ENCODE data around the gene ZP1. TPM values are rescaled to one million over a fixed set of nuclear protein-coding genes. Genes with fewer than 3 reads are reported as not detected.

ZP1 gene
- total and polyA plus RNA-seq, 2 of the 13 experiments (the other 11 are each of a cell fraction or from before 2014, with no cell fraction given) = 0.16 TPM; not detected in 1

- no peaks in the 10 kb centered on the region for H3K9me3 ChIP-seq (ENCODE audit: low read length)
- intact Hi-C loops (cut with micrococcal nuclease; ENCODE audit: unreplicated experiment) (no loop called here), in situ Hi-C loops (cut with HindIII; ENCODE audit: extremely low pct_ligation_motif_present, low pct_unique_long_range_greater_than_20kb) (no loop called here)
- BruUV-seq (replicated peaks) = no TSS peak
- WGBS (ENCODE audit: low lambda C conversion rate) = 37% methylated on average over 5 of the region's 10 CpGs
- ChIA-PET CTCF (ENCODE audit: low intra/inter-chr PET ratio, low total read pairs) (no interaction called here), POLR2A (no interaction called here)
- no peak overlapping the region for H3K27ac ChIP-seq (ENCODE audit: extremely low read length, insufficient read depth, low read length)
- H3K27me3 ChIP-seq (ENCODE audit: control insufficient read depth in 1 of 2, insufficient read depth in 2 of 2, low read length in 2 of 2) = peaks cover 0 to 14% of the 10 kb centered on the region in 2 experiments; a peak in 2 of 5 replicates
- H3K4me3 ChIP-seq (replicated peaks in 1 of 3; ENCODE audit: insufficient read depth in 1 of 3, low read depth in 2 of 3, low read length in 3 of 3) = no peak overlapping the region
- H3K79me2 ChIP-seq (ENCODE audit: insufficient read depth, low read length) = no peaks in the 10 kb centered on the region
- ATAC-seq (no peak), FAIRE-seq (no peak), DNase-seq (ENCODE audit: low spot score) (no peak)
- H2AFZ ChIP-seq (ENCODE audit: low read length) = no peak overlapping the region
- no peak for TF ChIP-seq ZNF383 (CRISPR knock-in tag; IDR thresholded peaks at IDR 0.05; ENCODE audit: borderline replicate concordance)
- no peak overlapping the region for H3K4me2 ChIP-seq (ENCODE audit: low read depth, low read length)
- H3K4me1 ChIP-seq (ENCODE audit: insufficient read depth, low read length) = peaks cover 37% of the 10 kb centered on the region
- H4K20me1 ChIP-seq (ENCODE audit: insufficient read depth, low read length) = no peaks in the 10 kb centered on the region
- H3K9ac ChIP-seq (ENCODE audit: insufficient read depth, low read depth, low read length) = no peak overlapping the region
- H3K36me3 ChIP-seq (replicated peaks in 1 of 2; ENCODE audit: control insufficient read depth in 1 of 2, insufficient read depth in 2 of 2, low read length in 2 of 2) = no peaks in the 10 kb centered on the region
These were observed 734 bp downstream of the ZP1 start for GRCh38 chr11:60867871-60868681.

GRCh38 chr11:60868682-60869450, 1.5 kb downstream of the ZP1 start:
- intact Hi-C loops (cut with micrococcal nuclease; ENCODE audit: unreplicated experiment) = no loop called here
- no peak for DNase-seq (ENCODE audit: low spot score)
- ChIA-PET CTCF (ENCODE audit: low intra/inter-chr PET ratio, low total read pairs) (no interaction called here), POLR2A (no interaction called here)
- ATAC-seq = no peak
- H4K20me1 ChIP-seq (ENCODE audit: insufficient read depth, low read length) = no peaks in the 10 kb centered on the region
- H3K36me3 ChIP-seq (replicated peaks in 1 of 2; ENCODE audit: control insufficient read depth in 1 of 2, insufficient read depth in 2 of 2, low read length in 2 of 2) = no peaks in the 10 kb centered on the region
- H3K4me3 ChIP-seq (replicated peaks in 1 of 3; ENCODE audit: insufficient read depth in 1 of 3, low read depth in 2 of 3, low read length in 3 of 3) = no peak overlapping the region
- no peak overlapping the region for H3K9ac ChIP-seq (ENCODE audit: insufficient read depth, low read depth, low read length)
- no peak overlapping the region for H3K4me2 ChIP-seq (ENCODE audit: low read depth, low read length)
- H3K9me3 ChIP-seq (ENCODE audit: low read length) = no peaks in the 10 kb centered on the region
- H3K27me3 ChIP-seq (ENCODE audit: control insufficient read depth in 1 of 2, insufficient read depth in 2 of 2, low read length in 2 of 2) = peaks cover 0 to 11% of the 10 kb centered on the region in 2 experiments; a peak in 1 of 5 replicates
- WGBS (ENCODE audit: low lambda C conversion rate) = 58% methylated on average over 5 of the region's 10 CpGs
- BruUV-seq (replicated peaks) = no TSS peak
- no peak overlapping the region for H3K27ac ChIP-seq (ENCODE audit: extremely low read length, insufficient read depth, low read length)
- FAIRE-seq = no peak
- H3K4me1 ChIP-seq (ENCODE audit: insufficient read depth, low read length) = peaks cover 45% of the 10 kb centered on the region
- no peaks in the 10 kb centered on the region for H3K79me2 ChIP-seq (ENCODE audit: insufficient read depth, low read length)
- H2AFZ ChIP-seq (ENCODE audit: low read length) = no peak overlapping the region
- in situ Hi-C loops (cut with HindIII; ENCODE audit: extremely low pct_ligation_motif_present, low pct_unique_long_range_greater_than_20kb) = no loop called here
- no peak for TF ChIP-seq ZC3H4 (CRISPR knock-in tag; IDR thresholded peaks at IDR 0.05; ENCODE audit: borderline replicate concordance)
- TF ChIP-seq PPARG (CRISPR knock-in tag; conservative IDR thresholded peaks at IDR 0.05) = no peak
- no peak for TF ChIP-seq ARID2 (CRISPR knock-in tag; IDR thresholded peaks at IDR 0.05; ENCODE audit: borderline replicate concordance)
- no peak for TF ChIP-seq ZNF496 (CRISPR knock-in tag; IDR thresholded peaks at IDR 0.05; ENCODE audit: insufficient replicate concordance)
- no peak for TF ChIP-seq NFYC (CRISPR knock-in tag; IDR thresholded peaks at IDR 0.05)
- TF ChIP-seq TEF (CRISPR knock-in tag; IDR thresholded peaks at IDR 0.05) = no peak
- TF ChIP-seq ZNF205 (CRISPR knock-in tag; IDR thresholded peaks at IDR 0.05) = no peak
- TF ChIP-seq ZNF577 (CRISPR knock-in tag; IDR thresholded peaks at IDR 0.05; ENCODE audit: borderline replicate concordance, low read depth) = no peak
- no peak for TF ChIP-seq DPF2 (CRISPR knock-in tag; IDR thresholded peaks at IDR 0.05; ENCODE audit: borderline replicate concordance, low read depth)
- TF ChIP-seq DMAP1 (CRISPR knock-in tag; IDR thresholded peaks at IDR 0.05) = no peak
- TF ChIP-seq TRIM22 (IDR thresholded peaks at IDR 0.05) = no peak
- no peak for TF ChIP-seq XBP1 (CRISPR knock-in tag; IDR thresholded peaks at IDR 0.05)
- no peak for TF ChIP-seq TCF7 (IDR thresholded peaks at IDR 0.05; ENCODE audit: low read depth)
- no peak for TF ChIP-seq LCORL (IDR thresholded peaks at IDR 0.05)
- TF ChIP-seq LCORL (CRISPR knock-in tag; IDR thresholded peaks at IDR 0.05) = no peak
- TF ChIP-seq ZBTB7A (CRISPR knock-in tag; IDR thresholded peaks at IDR 0.05) = no peak
